NCI-H2196 treated with DMSO at 0.1 percent for 48 hours (cell line): ENCODE results near the gene TENM4.

ENCODE experiments used
- DNase-seq: peaks from one replicate; lab custom pipeline; 2025; ENCODE audit not compliant: unreplicated experiment; lab: John Stamatoyannopoulos, UW

The TENM4 gene

GRCh38 chr11:79393362-79394043 lies 47.3 kb downstream of the TENM4 start:
- DNase-seq = no peak

DNA sequence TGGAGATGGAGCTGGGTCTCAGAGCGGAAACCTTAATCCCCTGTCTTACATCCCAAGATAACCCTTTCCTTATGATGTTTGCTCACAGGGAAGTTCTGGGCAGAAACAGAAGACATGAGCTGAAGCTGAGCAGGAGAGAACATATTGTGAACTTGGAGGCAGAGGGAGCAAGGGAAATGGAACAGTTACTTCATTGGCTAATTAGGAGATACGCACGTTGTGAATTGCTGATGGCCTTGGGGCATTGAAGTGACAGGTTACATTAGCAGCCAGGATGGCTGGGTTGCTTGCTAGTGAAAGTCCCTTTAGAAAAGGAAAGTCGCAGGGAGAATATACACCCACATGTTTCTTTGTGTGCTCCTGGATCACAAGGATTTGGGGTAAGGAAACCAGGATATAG lies 48.7 kb downstream of the TENM4 start:
- no peak for DNase-seq

GRCh38 chr11:79390923-79391322 lies 49.9 kb downstream of the TENM4 start:
- no peak for DNase-seq

GRCh38 chr11:79390477-79390876 lies 50.4 kb downstream of the TENM4 start:
- no peak for DNase-seq

GRCh38 chr11:79388201-79388600 lies 52.6 kb downstream of the TENM4 start:
- DNase-seq = no peak

GRCh38 chr11:79383874-79384273 lies 57.0 kb downstream of the TENM4 start:
- DNase-seq = no peak

- no peak for DNase-seq
Observed at GRCh38 chr11:79382301-79383050, 58.4 kb downstream of the TENM4 start.

DNA sequence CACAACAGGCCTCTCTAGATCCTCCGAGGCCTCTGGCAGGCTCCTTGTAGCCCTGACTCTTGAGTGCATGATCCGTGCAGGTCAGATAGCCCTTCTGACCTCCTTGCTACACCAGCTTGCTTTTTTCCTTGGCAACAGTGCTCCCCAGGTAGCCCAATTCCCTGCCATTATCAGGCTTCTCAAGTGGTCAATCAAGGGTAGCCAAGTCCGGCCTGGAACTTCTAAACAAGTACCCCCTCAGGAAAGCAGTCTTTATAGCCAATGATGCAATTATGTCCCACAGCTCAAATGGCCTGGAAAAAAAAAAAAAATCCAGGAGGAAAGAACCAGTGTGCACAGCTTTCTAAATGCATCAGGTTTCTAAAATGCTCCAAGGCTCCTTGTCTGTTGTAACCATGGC lies 59.8 kb downstream of the TENM4 start:
- no peak for DNase-seq

DNA sequence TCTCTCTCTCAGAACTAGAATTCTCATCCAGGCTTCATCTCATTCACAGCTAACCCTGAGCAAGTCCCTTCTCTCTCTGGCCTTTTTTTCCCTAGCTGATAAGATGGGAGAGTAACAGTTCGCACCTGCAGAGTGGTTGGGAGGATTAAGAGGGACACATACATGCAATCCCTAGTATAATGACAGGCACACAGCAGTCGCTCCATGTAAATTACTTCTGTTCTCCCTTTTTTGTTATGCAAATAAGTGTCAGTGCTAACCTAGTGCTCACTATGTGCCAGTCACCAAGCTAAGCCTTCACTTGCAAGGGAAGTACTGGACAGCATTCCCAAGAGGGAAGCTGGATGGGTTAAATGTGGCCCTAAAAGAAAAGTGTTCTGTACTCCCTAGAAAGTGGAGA lies 63.4 kb downstream of the TENM4 start:
- DNase-seq = no peak

DNA sequence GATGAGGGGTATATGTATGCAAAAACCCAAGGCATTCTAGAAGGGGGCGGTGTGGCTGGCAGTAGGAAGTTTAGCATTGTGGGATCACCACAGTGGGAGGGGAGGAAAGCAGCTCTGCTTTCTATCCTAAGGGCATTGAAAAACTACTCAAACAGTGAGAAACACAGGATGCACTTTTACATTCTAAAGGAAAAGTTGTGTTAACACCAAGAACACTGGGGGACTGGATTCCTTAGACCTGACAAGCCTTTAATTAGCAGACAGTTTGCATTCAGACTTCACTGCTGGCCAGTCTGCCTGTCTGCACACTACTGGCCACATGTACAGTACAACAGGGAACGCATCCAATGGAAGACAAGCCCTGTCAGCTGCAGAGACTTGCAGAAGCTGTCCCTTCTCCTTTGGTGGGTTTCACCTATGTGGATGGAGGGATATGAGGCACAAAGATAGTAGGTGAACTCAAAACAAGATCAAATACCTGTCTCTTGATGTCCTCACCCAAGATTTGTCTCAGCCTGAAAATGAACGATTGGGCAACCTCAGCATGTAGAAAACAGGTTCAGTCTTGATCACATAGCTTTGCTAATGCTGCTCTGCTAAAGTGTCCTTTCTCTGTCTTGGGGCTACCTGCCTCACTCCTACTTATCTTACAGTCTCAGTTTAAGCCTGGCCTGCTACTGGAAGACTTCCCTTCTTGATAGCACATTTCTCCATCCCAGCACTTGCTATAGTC lies 64.8 kb downstream of the TENM4 start:
- DNase-seq = no peak

GRCh38 chr11:79374727-79375126 lies 66.1 kb downstream of the TENM4 start:
- DNase-seq = no peak

- no peak for DNase-seq
Observed at GRCh38 chr11:79371724-79372123, 69.1 kb downstream of the TENM4 start.

DNA sequence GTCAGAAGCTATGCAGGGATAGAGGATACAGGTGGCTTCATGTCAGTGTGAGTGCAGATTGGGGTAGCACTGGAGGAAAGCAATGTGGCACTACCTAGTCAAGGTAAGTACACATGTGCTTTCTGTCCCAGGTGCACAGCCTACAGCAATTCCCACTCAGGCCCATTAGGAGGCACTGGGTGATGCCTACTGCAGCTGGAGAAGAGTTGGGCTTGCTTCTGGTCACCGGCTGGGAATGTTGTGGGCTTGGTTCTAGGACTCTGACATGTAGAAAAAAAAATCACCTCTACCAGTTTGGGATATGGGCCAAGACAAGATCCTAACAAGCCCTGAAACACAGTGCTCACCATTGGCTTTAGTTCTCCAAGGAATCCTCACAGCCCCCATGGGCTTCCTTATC lies 69.7 kb downstream of the TENM4 start:
- no peak for DNase-seq

GRCh38 chr11:79369055-79369454 lies 71.8 kb downstream of the TENM4 start:
- DNase-seq = no peak

DNA sequence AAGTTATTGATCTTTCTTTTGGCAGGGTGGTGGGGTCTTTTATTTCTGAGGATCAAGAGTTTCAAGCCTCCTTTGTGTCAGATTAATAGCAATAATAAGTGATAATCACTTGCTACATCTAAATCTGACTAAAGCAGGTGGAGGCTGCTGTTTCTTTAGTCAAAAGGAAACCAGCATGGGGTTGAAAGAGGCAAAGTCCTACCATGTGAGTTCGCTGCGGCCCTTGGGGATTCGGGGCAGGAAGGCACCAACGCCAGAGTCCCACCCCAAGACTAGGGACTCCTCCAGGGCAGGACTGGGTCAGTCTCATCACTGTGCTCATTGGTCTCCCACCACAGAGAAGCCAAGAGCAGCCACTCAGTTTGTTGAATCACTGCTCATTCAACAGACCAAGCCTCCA lies 73.0 kb downstream of the TENM4 start:
- no peak for DNase-seq

DNA sequence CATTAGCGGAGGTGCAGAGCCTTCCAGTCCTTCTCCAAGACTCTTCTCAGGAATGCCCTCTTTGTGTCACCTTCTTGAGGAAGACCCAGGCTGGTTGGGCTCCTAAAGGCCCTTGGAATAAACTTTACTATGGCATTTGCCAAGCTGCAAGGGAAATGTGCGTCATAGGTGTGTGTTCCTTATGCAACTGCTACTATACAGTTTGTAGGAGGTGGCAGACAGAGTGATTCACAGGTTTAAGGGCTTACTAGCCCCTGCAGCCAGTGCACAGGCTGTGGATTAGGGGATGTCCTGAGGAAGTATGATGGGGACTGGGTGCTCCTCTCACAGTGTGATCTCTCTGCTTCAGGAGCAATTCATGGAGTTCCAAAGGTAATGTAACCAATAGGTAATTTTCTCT lies 74.6 kb downstream of the TENM4 start:
- no peak for DNase-seq

DNA sequence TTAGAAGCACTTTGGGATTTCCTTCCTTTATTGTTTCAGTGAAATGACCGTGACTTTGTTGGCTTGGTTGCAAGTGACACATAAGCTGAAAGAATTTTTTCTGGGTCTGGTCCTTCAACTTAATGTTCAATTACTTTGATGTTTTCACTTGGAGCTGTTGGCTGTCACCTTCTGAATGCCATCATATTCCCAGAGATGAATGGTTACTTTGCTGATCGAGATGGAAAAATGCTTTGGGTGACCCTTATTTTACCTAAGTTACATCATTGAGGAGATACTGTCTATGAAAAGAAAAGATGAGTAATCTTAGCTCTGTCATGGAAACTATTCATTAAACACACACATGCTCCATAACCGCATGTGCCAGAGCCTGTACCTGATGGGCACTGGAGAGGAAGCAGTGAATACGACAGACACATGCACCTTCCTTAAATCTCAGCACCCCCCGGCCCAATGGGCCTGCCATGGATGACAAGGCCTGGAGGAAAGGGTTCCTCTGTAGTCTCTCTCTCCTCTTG lies 76.9 kb downstream of the TENM4 start:
- DNase-seq = no peak

DNA sequence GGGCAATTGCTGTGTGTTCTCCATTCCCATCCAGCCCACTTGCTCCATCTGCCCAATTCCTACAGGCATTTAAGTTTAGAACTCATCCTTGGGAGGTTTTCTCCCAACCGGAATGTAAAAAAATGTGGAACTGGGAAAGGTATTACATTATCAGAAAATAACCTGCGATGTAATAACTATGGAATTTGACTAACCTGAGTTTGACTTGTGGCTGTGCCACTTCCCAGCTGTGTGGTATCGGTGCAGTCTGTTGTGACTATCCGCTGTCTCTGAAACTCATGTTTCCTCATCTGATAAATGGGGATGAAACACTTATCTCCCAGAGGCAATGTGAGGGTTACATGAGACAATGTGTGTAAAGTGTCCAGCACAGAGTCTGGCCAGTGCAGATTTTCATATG lies 77.6 kb downstream of the TENM4 start:
- DNase-seq = no peak

GRCh38 chr11:79362821-79363220 lies 78.0 kb downstream of the TENM4 start:
- DNase-seq = no peak

DNA sequence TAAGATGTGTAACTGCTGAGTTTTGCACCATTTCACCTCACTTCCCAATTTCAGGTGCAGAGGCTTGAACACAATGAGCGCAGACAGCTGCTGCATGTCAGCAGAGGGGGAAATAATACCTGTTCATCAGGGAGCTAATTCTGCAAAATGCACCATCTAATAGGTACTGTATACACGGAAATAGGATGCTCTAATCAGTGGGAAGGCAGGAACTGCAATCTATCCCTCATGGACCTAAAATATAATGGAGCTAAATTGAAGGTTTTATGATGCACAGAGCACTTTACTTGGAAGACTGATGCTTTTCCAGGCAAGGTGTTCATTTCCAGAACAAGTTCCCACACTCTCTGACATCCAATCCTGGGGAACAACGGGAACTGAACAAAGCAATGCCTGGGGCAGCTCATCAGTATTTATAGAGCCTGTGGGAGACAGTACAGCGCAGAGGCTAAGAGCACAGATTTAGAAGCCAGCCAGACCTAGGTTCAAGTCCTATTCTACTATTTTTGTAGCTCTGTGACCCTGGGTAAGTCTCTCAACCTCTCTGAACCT lies 78.5 kb downstream of the TENM4 start:
- DNase-seq = no peak

DNA sequence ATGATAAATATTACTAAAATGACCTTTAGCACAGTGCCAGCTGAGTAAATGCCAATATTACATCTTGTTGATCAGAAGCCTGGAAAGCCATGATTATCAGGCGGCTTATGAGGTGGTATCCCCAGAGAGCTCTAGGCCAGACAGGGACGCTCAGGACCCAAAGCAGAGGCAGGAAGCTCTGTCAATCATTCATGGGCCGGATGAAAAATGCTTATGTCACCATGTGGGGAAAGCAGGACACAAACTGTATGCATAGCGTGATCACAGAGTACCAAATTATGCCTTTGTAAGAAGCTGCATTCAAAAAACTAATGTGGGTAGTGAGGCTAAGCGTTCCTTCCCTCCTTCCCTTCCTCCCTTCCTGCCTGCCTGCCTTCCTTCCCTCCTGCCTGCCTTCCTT lies 82.6 kb downstream of the TENM4 start:
- no peak for DNase-seq

DNA sequence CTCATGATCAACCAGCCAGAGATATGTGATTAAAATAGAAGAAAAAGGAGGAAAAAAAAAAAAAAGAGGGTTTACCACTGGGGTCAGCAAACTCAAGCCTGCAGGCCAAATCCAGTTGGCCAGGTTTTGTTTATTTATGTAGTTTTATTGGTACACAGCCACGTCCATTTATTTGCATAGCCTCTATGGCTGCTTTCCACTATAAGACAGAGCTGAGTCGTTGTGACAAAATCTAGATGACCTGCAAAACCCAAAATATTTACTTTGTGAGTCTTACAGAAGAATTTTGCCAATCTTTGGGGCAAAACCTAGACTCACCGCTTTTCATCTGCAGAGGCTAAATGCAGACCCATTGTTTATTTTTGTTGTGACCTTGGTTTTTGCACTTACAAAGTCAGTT lies 87.1 kb downstream of the TENM4 start:
- no peak for DNase-seq
